SK-N-SH (cell line): ENCODE results near the gene SHH. TPM values are rescaled to one million over a fixed set of nuclear protein-coding genes. Genes with fewer than 3 reads are reported as not detected.

Source experiments
- CTCF ChIA-PET: fragments of 300-600, 350-600 bp; formaldehyde crosslinking; extraction: SDS; loops from one replicate; lab custom pipeline; 2021; lab: Yijun Ruan, JAX
- POLR2A ChIA-PET: fragments of 350-600 bp; sonication (Branson Sonifier 250); formaldehyde crosslinking; extraction: SDS; loops from one replicate; lab custom pipeline; 2020; ENCODE audit warnings: antibody characterized with exemption, inconsistent platforms; lab: Yijun Ruan, JAX
- DNase-seq: peaks from one replicate; pipeline ENCODE4 v3.0.0; 2012
- H2AFZ ChIP-seq: fragments of 200-600 bp; sonication (generic); 2 replicates; pipeline ENCODE4 v1.8.1; 2016; ENCODE audit warnings: antibody characterized with exemption, mild to moderate bottlenecking, low read depth
- H3F3A ChIP-seq: fragments of 200-600 bp; sonication (generic); replicated peaks from 2 replicates; pipeline ENCODE3; 2016; ENCODE audit warnings: antibody characterized with exemption, mild to moderate bottlenecking; ENCODE audit not compliant: insufficient read depth
- H3K27ac ChIP-seq, 2 experiments: fragments of 200-500 bp in 1 of 2; fragments of 200-600 bp in 1 of 2; sonication (Bioruptor generic) in 1 of 2; sonication (generic), shearing (Covaris generic) in 1 of 2; 2 replicates each; pipeline versions ENCODE4 v1.5.1 to v1.6.1; 2014 to 2016; ENCODE audit warnings: low read depth in 2 of 2, inconsistent platforms in 1 of 2, low read length in 1 of 2, mild to moderate bottlenecking in 1 of 2, mixed read lengths in 1 of 2
- H3K27me3 ChIP-seq: fragments of 200-600 bp; sonication (generic), shearing (Covaris generic); 2 replicates; pipeline ENCODE4 v1.6.1; 2016; ENCODE audit warnings: mixed run types; ENCODE audit not compliant: insufficient read depth
- H3K36me3 ChIP-seq, 2 experiments: fragments of 200-500 bp in 1 of 2; fragments of 200-600 bp in 1 of 2; sonication (Bioruptor generic) in 1 of 2; sonication (generic) in 1 of 2; replicated peaks in 1 of 2; 2 replicates each; pipeline versions ENCODE3 to v1.5.1; 2014 to 2016; ENCODE audit warnings: low read length in 1 of 2, mild to moderate bottlenecking in 1 of 2; ENCODE audit not compliant: insufficient read depth in 2 of 2, control insufficient read depth in 1 of 2
- H3K4me1 ChIP-seq, 2 experiments: fragments of 200-500 bp in 1 of 2; fragments of 200-600 bp in 1 of 2; sonication (Bioruptor generic) in 1 of 2; sonication (generic), shearing (Covaris generic) in 1 of 2; 2 replicates each; pipeline versions ENCODE4 v1.5.1 to v1.6.1; 2014 to 2016; ENCODE audit warnings: low read depth in 1 of 2, low read length in 1 of 2, mixed run types in 1 of 2; ENCODE audit not compliant: insufficient read depth in 2 of 2, control insufficient read depth in 1 of 2
- H3K4me2 ChIP-seq: fragments of 200-600 bp; sonication (generic), shearing (Covaris generic); 2 replicates; pipeline ENCODE4 v1.6.1; 2017; ENCODE audit warnings: mixed run types
- H3K4me3 ChIP-seq, 2 experiments: fragments of 200-500 bp in 1 of 2; fragments of 200-600 bp in 1 of 2; sonication (Bioruptor generic) in 1 of 2; sonication (generic), shearing (Covaris generic) in 1 of 2; 2 replicates each; pipeline versions ENCODE4 v1.5.1 to v1.8.1; 2014 to 2016; ENCODE audit warnings: low read depth in 2 of 2, inconsistent platforms in 1 of 2, low read length in 1 of 2, mild to moderate bottlenecking in 1 of 2, mixed read lengths in 1 of 2, moderate library complexity in 1 of 2
- H3K79me2 ChIP-seq: fragments of 200-600 bp; sonication (generic); 2 replicates; pipeline ENCODE4 v1.8.1; 2017; ENCODE audit warnings: mild to moderate bottlenecking; ENCODE audit not compliant: insufficient read depth
- H3K9ac ChIP-seq: fragments of 200-600 bp; sonication (generic); 2 replicates; pipeline ENCODE4 v1.6.1; 2017; ENCODE audit warnings: mixed run types
- H3K9me2 ChIP-seq: fragments of 200-600 bp; sonication (generic); 2 replicates; pipeline ENCODE4 v1.6.1; 2017; ENCODE audit warnings: mixed run types
- H3K9me3 ChIP-seq: fragments of 200-600 bp; sonication (generic); 2 replicates; pipeline ENCODE4 v1.6.1; 2017; ENCODE audit warnings: mixed run types, mild to moderate bottlenecking, moderate library complexity
- H4K20me1 ChIP-seq: fragments of 200-600 bp; sonication (generic); 2 replicates; pipeline ENCODE4 v1.6.1; 2017; ENCODE audit warnings: mild to moderate bottlenecking, mixed run types; ENCODE audit not compliant: insufficient read depth
- CTCF ChIP-seq: fragments of 200-600 bp; sonication (generic); IDR thresholded peaks from 2 replicates; pipeline ENCODE4 v1.6.1; 2017; ENCODE audit warnings: antibody characterized with exemption, mild to moderate bottlenecking, moderate library complexity
- GATA2 ChIP-seq: sonication (generic); formaldehyde crosslinking; IDR thresholded peaks from 2 replicates; pipeline ENCODE4 v1.5.0; 2020; ENCODE audit warnings: mild to moderate bottlenecking, missing genetic modification reagents
- MAX ChIP-seq: IDR thresholded peaks from 2 replicates; pipeline ENCODE4 v1.4.0; 2012; ENCODE audit warnings: low read depth
- NRF1 ChIP-seq: IDR thresholded peaks from 2 replicates; pipeline ENCODE4 v1.6.1; 2012; ENCODE audit warnings: low read depth, mild to moderate bottlenecking, low read length
- POLR2AphosphoS5 ChIP-seq: IDR thresholded peaks from 2 replicates; pipeline ENCODE4 v1.6.1; 2012; ENCODE audit warnings: low read depth, low read length
- SIN3A ChIP-seq: IDR thresholded peaks from 2 replicates; pipeline ENCODE4 v1.6.1; 2012; ENCODE audit warnings: low read depth, mild to moderate bottlenecking, low read length, moderate library complexity, borderline replicate concordance
- TAF1 ChIP-seq: IDR thresholded peaks from 2 replicates; pipeline ENCODE4 v1.6.1; 2012; ENCODE audit warnings: low read depth, mild to moderate bottlenecking, low read length, moderate library complexity, borderline replicate concordance
- YY1 ChIP-seq: IDR thresholded peaks from 2 replicates; pipeline ENCODE4 v1.4.0; 2012; ENCODE audit warnings: low read depth, mild to moderate bottlenecking
- ZBTB33 ChIP-seq: IDR thresholded peaks from 2 replicates; pipeline ENCODE4 v1.4.0; 2012; ENCODE audit warnings: low read depth, borderline replicate concordance
- WGBS: methylation state at CpG from one replicate; pipeline ENCODE4 v1.1.6; 2017; ENCODE audit warnings: low lambda C conversion rate; 5-methylcytosine and 5-hydroxymethylcytosine counted together
- polyA plus RNA-seq, 3 experiments: library from polyadenylated mRNA; depleted of rRNA; stranded (reverse); fragments of >200 nt; gene quantifications; 2 replicates each; pipeline ENCODE4 v1.2.3, GENCODE V29; 2012

Gene SHH
- polyA plus RNA-seq, 1 of the 3 experiments (the other 2 are of a cell fraction), result not detected

- TF ChIP-seq SIN3A, result no peak
- no peak for TF ChIP-seq YY1
- no peak for TF ChIP-seq CTCF
- H3K27ac ChIP-seq, result no peak overlapping the region
- no peak overlapping the region for H2AFZ ChIP-seq
- H3K4me2 ChIP-seq, result no peak overlapping the region
- no peaks in the 10 kb centered on the region for H3K36me3 ChIP-seq
- no peak overlapping the region for H3K4me3 ChIP-seq
- no peaks in the 10 kb centered on the region for H3K9me3 ChIP-seq
- no peak overlapping the region for H3K9ac ChIP-seq
- H4K20me1 ChIP-seq, result no peaks in the 10 kb centered on the region
- no peak for DNase-seq
- H3F3A ChIP-seq, result no peaks in the 10 kb centered on the region
- WGBS, result 20% methylated on average over 21 of the region's 21 CpGs
- peaks cover 98% of the 10 kb centered on the region for H3K27me3 ChIP-seq
- ChIA-PET POLR2A (no interaction called here), CTCF (no interaction called here)
- H3K9me2 ChIP-seq, result no peaks in the 10 kb centered on the region
- no peaks in the 10 kb centered on the region for H3K4me1 ChIP-seq
- no peaks in the 10 kb centered on the region for H3K79me2 ChIP-seq
Observed at GRCh38 chr7:155842496-155843265, 30.4 kb upstream of the SHH start.

- H2AFZ ChIP-seq, result no peak overlapping the region
- peaks cover 95% of the 10 kb centered on the region for H3K27me3 ChIP-seq
- TF ChIP-seq CTCF, result no peak
- TF ChIP-seq NRF1, result no peak
- no peak for TF ChIP-seq ZBTB33
- TF ChIP-seq POLR2AphosphoS5, result no peak
- TF ChIP-seq GATA2 (CRISPR knock-in tag), result no peak
- TF ChIP-seq TAF1, result no peak
- no peak for TF ChIP-seq MAX
- H3K4me2 ChIP-seq, result no peak overlapping the region
- H3F3A ChIP-seq, result no peaks in the 10 kb centered on the region
- DNase-seq, result no peak
- WGBS, result 22% methylated on average over 8 of the region's 8 CpGs
- H4K20me1 ChIP-seq, result no peaks in the 10 kb centered on the region
- POLR2A ChIA-PET, result no interaction called here
- no peaks in the 10 kb centered on the region for H3K4me1 ChIP-seq
- H3K79me2 ChIP-seq, result no peaks in the 10 kb centered on the region
- no peaks in the 10 kb centered on the region for H3K9me2 ChIP-seq
- no peak overlapping the region for H3K9ac ChIP-seq
- H3K4me3 ChIP-seq, result no peak overlapping the region
- CTCF ChIA-PET, result interaction anchor here (0.8 kb wide), 1 partner anchor 9 kb away, joined by 3 read pairs; no protein-coding TSS in a partner anchor
- no peaks in the 10 kb centered on the region for H3K9me3 ChIP-seq
- no peaks in the 10 kb centered on the region for H3K36me3 ChIP-seq
- no peak overlapping the region for H3K27ac ChIP-seq
Observed at GRCh38 chr7:155840909-155841308, 28.6 kb upstream of the SHH start.
